ENCODE results near the gene LHX5.

DNA sequence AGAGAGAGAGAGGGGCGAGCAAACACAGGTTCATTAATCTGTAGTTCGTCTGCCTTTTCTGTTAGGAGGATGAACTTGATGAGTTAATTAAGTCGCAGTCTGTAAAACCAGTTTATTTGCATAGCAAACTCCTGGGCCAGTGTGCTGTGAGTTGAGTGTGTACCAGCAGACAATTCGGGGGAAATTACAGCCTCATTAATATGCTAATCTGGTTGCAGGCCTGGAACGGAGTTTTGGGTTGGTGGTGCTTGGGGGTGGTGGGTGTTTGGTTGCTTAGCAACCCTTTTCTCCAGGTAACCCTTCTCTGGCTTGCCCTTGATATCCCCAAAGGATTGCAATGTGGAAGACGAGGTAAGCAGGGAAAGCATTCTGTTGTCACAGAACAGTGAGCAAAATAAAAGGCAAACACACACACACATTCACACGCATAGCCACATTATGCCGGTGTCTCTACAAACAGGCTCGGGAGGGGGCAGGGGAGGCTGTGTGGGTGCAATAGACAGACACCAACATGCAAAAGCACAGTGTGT is 29.2 kb upstream of the LHX5 start:
- TF ChIP-seq POLR2AphosphoS5 (IDR thresholded peaks at IDR 0.05; ENCODE audit: low read depth, low read length) (no peak), TAF1 (IDR thresholded peaks at IDR 0.05; ENCODE audit: borderline replicate concordance, low read depth, low read length) (no peak), POLR2A (IDR thresholded peaks at IDR 0.05; ENCODE audit: low read depth, low read length) (no peak)
